ENCODE results near the gene AJAP1.

DNA sequence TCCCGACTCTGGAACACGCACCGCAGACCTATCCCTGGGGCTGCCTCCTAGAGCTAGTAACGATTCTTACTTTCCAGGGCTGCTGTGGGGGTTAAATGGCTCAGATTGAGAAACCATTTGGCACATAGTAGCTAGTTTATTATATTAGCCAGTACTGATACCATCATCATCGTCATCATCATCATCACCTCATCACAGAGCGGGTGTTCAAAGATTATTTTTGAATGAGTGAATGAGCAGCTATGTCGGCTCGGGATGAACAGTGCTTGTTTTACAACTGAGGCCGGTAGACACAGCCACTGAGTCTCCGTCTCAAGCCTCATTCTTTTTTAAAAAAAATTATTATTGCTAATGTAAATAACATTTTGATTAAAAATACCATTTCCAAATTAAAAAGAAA, 13.5 kb upstream of the AJAP1 start:
- TF ChIP-seq, protein P1, sequence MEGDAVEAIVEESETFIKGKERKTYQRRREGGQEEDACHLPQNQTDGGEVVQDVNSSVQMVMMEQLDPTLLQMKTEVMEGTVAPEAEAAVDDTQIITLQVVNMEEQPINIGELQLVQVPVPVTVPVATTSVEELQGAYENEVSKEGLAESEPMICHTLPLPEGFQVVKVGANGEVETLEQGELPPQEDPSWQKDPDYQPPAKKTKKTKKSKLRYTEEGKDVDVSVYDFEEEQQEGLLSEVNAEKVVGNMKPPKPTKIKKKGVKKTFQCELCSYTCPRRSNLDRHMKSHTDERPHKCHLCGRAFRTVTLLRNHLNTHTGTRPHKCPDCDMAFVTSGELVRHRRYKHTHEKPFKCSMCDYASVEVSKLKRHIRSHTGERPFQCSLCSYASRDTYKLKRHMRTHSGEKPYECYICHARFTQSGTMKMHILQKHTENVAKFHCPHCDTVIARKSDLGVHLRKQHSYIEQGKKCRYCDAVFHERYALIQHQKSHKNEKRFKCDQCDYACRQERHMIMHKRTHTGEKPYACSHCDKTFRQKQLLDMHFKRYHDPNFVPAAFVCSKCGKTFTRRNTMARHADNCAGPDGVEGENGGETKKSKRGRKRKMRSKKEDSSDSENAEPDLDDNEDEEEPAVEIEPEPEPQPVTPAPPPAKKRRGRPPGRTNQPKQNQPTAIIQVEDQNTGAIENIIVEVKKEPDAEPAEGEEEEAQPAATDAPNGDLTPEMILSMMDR (IDR thresholded peaks at IDR 0.05; ENCODE audit: insufficient read depth, low read length): no peak
- TF ChIP-seq POLR2AphosphoS5 (IDR thresholded peaks at IDR 0.05; ENCODE audit: low read depth) (no peak), GABPA (IDR thresholded peaks at IDR 0.05; ENCODE audit: low read depth) (no peak)
- TF ChIP-seq, protein P2, sequence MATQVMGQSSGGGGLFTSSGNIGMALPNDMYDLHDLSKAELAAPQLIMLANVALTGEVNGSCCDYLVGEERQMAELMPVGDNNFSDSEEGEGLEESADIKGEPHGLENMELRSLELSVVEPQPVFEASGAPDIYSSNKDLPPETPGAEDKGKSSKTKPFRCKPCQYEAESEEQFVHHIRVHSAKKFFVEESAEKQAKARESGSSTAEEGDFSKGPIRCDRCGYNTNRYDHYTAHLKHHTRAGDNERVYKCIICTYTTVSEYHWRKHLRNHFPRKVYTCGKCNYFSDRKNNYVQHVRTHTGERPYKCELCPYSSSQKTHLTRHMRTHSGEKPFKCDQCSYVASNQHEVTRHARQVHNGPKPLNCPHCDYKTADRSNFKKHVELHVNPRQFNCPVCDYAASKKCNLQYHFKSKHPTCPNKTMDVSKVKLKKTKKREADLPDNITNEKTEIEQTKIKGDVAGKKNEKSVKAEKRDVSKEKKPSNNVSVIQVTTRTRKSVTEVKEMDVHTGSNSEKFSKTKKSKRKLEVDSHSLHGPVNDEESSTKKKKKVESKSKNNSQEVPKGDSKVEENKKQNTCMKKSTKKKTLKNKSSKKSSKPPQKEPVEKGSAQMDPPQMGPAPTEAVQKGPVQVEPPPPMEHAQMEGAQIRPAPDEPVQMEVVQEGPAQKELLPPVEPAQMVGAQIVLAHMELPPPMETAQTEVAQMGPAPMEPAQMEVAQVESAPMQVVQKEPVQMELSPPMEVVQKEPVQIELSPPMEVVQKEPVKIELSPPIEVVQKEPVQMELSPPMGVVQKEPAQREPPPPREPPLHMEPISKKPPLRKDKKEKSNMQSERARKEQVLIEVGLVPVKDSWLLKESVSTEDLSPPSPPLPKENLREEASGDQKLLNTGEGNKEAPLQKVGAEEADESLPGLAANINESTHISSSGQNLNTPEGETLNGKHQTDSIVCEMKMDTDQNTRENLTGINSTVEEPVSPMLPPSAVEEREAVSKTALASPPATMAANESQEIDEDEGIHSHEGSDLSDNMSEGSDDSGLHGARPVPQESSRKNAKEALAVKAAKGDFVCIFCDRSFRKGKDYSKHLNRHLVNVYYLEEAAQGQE (IDR thresholded peaks at IDR 0.05; ENCODE audit: insufficient replicate concordance, low read depth): no peak
